H1 (cell line): ENCODE measurements around the gene MYBL2. TPM values are rescaled to one million over a fixed set of nuclear protein-coding genes. Genes with fewer than 3 reads are reported as not detected.

Source experiments
- CTCF ChIA-PET: fragments of 300-600 bp; sonication (Branson Sonifier 250); formaldehyde crosslinking; loops from one replicate; lab custom pipeline; 2021; ENCODE audit not compliant: partially characterized antibody; lab: Charles Lee
- POLR2A ChIA-PET: fragments of 300-600 bp; sonication (Branson Sonifier 250); formaldehyde crosslinking; loops from one replicate; lab custom pipeline; 2021; ENCODE audit warnings: inconsistent platforms; ENCODE audit not compliant: partially characterized antibody; lab: Charles Lee
- DNase-seq, 2 experiments: peaks; one replicate each; pipeline versions ENCODE4 v3.0.0 to v3.0.0-alpha.2; 2010 to 2022; ENCODE audit warnings: low spot score in 2 of 2, low read depth in 1 of 2, mixed read lengths in 1 of 2
- FAIRE-seq: peaks from 2 replicates; lab custom pipeline; 2011; peaks lifted over from hg19 to GRCh38; lab: Jason Lieb, UNC
- H2AFZ ChIP-seq: 2 replicates; pipeline ENCODE4 v1.8.1; 2012; ENCODE audit warnings: low read length, inconsistent platforms
- H2AK5ac ChIP-seq: 2 replicates; pipeline ENCODE4 v1.6.1; 2013; ENCODE audit warnings: low read depth, low read length
- H2BK120ac ChIP-seq: replicated peaks from 2 replicates; pipeline ENCODE3; 2013; ENCODE audit warnings: low read depth, low read length, inconsistent platforms
- H2BK12ac ChIP-seq: 2 replicates; pipeline ENCODE4 v1.6.1; 2013; ENCODE audit warnings: low read depth, low read length
- H2BK15ac ChIP-seq: 2 replicates; pipeline ENCODE4 v1.6.1; 2013; ENCODE audit warnings: low read length
- H2BK20ac ChIP-seq: 2 replicates; pipeline ENCODE4 v1.6.1; 2013; ENCODE audit warnings: low read length
- H2BK5ac ChIP-seq: 2 replicates; pipeline ENCODE4 v1.6.1; 2013; ENCODE audit warnings: low read depth, low read length
- H3K14ac ChIP-seq: 2 replicates; pipeline ENCODE4 v1.6.1; 2013; ENCODE audit warnings: inconsistent platforms; ENCODE audit not compliant: insufficient read length
- H3K18ac ChIP-seq: 2 replicates; pipeline ENCODE4 v1.6.1; 2013; ENCODE audit warnings: low read length; ENCODE audit errors: extremely low read depth
- H3K23ac ChIP-seq: 2 replicates; pipeline ENCODE4 v1.6.1; 2013; ENCODE audit warnings: inconsistent platforms; ENCODE audit not compliant: insufficient read length
- H3K23me2 ChIP-seq: 2 replicates; pipeline ENCODE4 v1.6.1; 2013; ENCODE audit warnings: low read depth, low read length
- H3K27ac ChIP-seq: 2 replicates; pipeline ENCODE4 v1.6.1; 2011; ENCODE audit warnings: low read depth, low read length, inconsistent platforms
- H3K27me3 ChIP-seq, 4 experiments: replicated peaks in 1 of 4; 1 replicate in 1 of 4; 2 replicates in 3 of 4; pipeline versions ENCODE4 v1.6.1 to v1.8.1; 2011 to 2013; ENCODE audit warnings: low read length in 3 of 4, mild to moderate bottlenecking in 3 of 4, inconsistent platforms in 2 of 4, mixed read lengths in 2 of 4, moderate library complexity in 1 of 4; ENCODE audit not compliant: control insufficient read depth in 3 of 4, insufficient read depth in 3 of 4; ENCODE audit errors: extremely low read depth in 1 of 4
- H3K36me3 ChIP-seq, 4 experiments: 2 replicates each; pipeline versions ENCODE4 v1.6.1 to v1.8.1; 2011 to 2013; ENCODE audit warnings: mild to moderate bottlenecking in 4 of 4, low read length in 3 of 4, moderate library complexity in 2 of 4, control low read depth in 1 of 4, inconsistent platforms in 1 of 4; ENCODE audit not compliant: insufficient read depth in 4 of 4, control insufficient read depth in 2 of 4
- H3K4ac ChIP-seq: replicated peaks from 2 replicates; pipeline ENCODE3; 2013; ENCODE audit warnings: low read length, low read depth, mixed read lengths, inconsistent platforms; ENCODE audit not compliant: insufficient read length
- H3K4me1 ChIP-seq, 4 experiments: replicated peaks in 1 of 4; 1 replicate in 1 of 4; 2 replicates in 3 of 4; pipeline versions ENCODE4 v1.6.1 to v1.8.1; 2011 to 2013; ENCODE audit warnings: low read length in 3 of 4, inconsistent platforms in 2 of 4, mixed read lengths in 1 of 4; ENCODE audit not compliant: insufficient read depth in 4 of 4, control insufficient read depth in 3 of 4
- H3K4me2 ChIP-seq, 2 experiments: 2 replicates each; pipeline versions ENCODE4 v1.6.1 to v1.8.1; 2011 to 2013; ENCODE audit warnings: low read depth in 2 of 2, low read length in 2 of 2, control low read depth in 1 of 2, inconsistent platforms in 1 of 2, mild to moderate bottlenecking in 1 of 2; ENCODE audit not compliant: insufficient read depth in 1 of 2
- H3K4me3 ChIP-seq, 4 experiments: fragments of 200-600, 300-600 bp in 1 of 4; sonication (generic), shearing (Covaris generic), sonication (Bioruptor Twin) in 1 of 4; 2 replicates each; pipeline versions ENCODE4 v1.5.1 to v1.8.1; 2011 to 2016; ENCODE audit warnings: low read length in 4 of 4, low read depth in 3 of 4, control low read depth in 2 of 4, inconsistent platforms in 2 of 4, mild to moderate bottlenecking in 2 of 4, mixed read lengths in 1 of 4, moderate library complexity in 1 of 4; ENCODE audit not compliant: insufficient read depth in 2 of 4; ENCODE audit errors: extremely low read depth in 1 of 4
- H3K56ac ChIP-seq: replicated peaks from 2 replicates; pipeline ENCODE3; 2013; ENCODE audit warnings: low read depth, mild to moderate bottlenecking, mixed read lengths, low read length, inconsistent platforms; ENCODE audit not compliant: insufficient read length
- H3K79me1 ChIP-seq: 2 replicates; pipeline ENCODE4 v1.6.1; 2013; ENCODE audit warnings: low read depth, low read length, control low read depth
- H3K79me2 ChIP-seq, 2 experiments: 2 replicates each; pipeline versions ENCODE4 v1.6.1 to v1.8.1; 2012 to 2013; ENCODE audit warnings: low read length in 2 of 2, mild to moderate bottlenecking in 2 of 2, inconsistent platforms in 1 of 2; ENCODE audit not compliant: insufficient read depth in 2 of 2, control insufficient read depth in 1 of 2
- H3K9ac ChIP-seq, 4 experiments: replicated peaks in 1 of 4; 1 replicate in 1 of 4; 2 replicates in 3 of 4; pipeline versions ENCODE4 v1.6.1 to v1.8.1; 2011 to 2013; ENCODE audit warnings: low read depth in 3 of 4, low read length in 3 of 4, control low read depth in 2 of 4, mild to moderate bottlenecking in 2 of 4, moderate library complexity in 2 of 4, inconsistent platforms in 1 of 4; ENCODE audit errors: extremely low read depth in 1 of 4
- H3K9me3 ChIP-seq, 2 experiments: 2 replicates each; pipeline versions ENCODE4 v1.6.1 to v1.8.1; 2012 to 2013; ENCODE audit warnings: mild to moderate bottlenecking in 2 of 2, moderate library complexity in 2 of 2, control low read depth in 1 of 2, inconsistent platforms in 1 of 2, low read depth in 1 of 2, low read length in 1 of 2, mixed read lengths in 1 of 2; ENCODE audit not compliant: insufficient read depth in 2 of 2
- H4K20me1 ChIP-seq, 2 experiments: replicated peaks in 1 of 2; 2 replicates each; pipeline versions ENCODE3 to v1.8.1; 2011 to 2013; ENCODE audit warnings: inconsistent platforms in 2 of 2, low read length in 2 of 2, mild to moderate bottlenecking in 1 of 2; ENCODE audit not compliant: insufficient read depth in 2 of 2, control insufficient read depth in 1 of 2
- H4K5ac ChIP-seq: 2 replicates; pipeline ENCODE4 v1.6.1; 2013; ENCODE audit warnings: low read length, low read depth, mixed read lengths, inconsistent platforms; ENCODE audit not compliant: insufficient read length
- H4K8ac ChIP-seq: 2 replicates; pipeline ENCODE4 v1.8.0; 2013; ENCODE audit warnings: mild to moderate bottlenecking, moderate library complexity, low read length, inconsistent platforms; ENCODE audit not compliant: insufficient read depth; ENCODE audit errors: extremely low read depth
- H4K91ac ChIP-seq: replicated peaks from 2 replicates; pipeline ENCODE3; 2013; ENCODE audit warnings: low read length, mixed read lengths, inconsistent platforms; ENCODE audit not compliant: insufficient read length
- BCL11A ChIP-seq, 2 experiments: IDR thresholded peaks; one replicate each; pipeline ENCODE4 v1.6.1; 2011; ENCODE audit warnings: low read depth in 2 of 2, low read length in 2 of 2, mild to moderate bottlenecking in 2 of 2
- RAD21 ChIP-seq, 2 experiments: IDR thresholded peaks in 1 of 2; conservative IDR thresholded peaks in 1 of 2; 2 replicates each; pipeline ENCODE4 v1.6.1; 2011; ENCODE audit warnings: low read depth in 2 of 2, low read length in 2 of 2, improper control_type of control experiment in 1 of 2, inconsistent platforms in 1 of 2, mild to moderate bottlenecking in 1 of 2, moderate library complexity in 1 of 2
- SIRT6 ChIP-seq: IDR thresholded peaks from one replicate; pipeline ENCODE4 v1.7.1; 2012; ENCODE audit warnings: low read length, inconsistent platforms
- WGBS, 2 experiments: shearing (Covaris generic) in 1 of 2; methylation state at CpG; one replicate each; pipeline versions ENCODE4 v1.1.6 to v1.1.7; 2013 to 2015; ENCODE audit warnings: low lambda C conversion rate in 2 of 2, mixed read lengths in 2 of 2, inconsistent platforms in 1 of 2, low coverage in 1 of 2, missing lambda C conversion rate in 1 of 2; ENCODE audit not compliant: insufficient replicate concordance in 2 of 2, insufficient coverage in 1 of 2, insufficient read length in 1 of 2; ENCODE audit errors: extremely low coverage in 1 of 2, missing lambda C conversion rate in 1 of 2; 5-methylcytosine and 5-hydroxymethylcytosine counted together
- polyA plus RNA-seq, 7 experiments: library from polyadenylated mRNA; depleted of rRNA in 3 of 7; stranded (reverse) in 5 of 7; unstranded in 2 of 7; fragments of >200 nt in 5 of 7; fragments of 200-250 nt in 2 of 7; gene quantifications; 1 replicate in 5 of 7; 2 replicates in 1 of 7; 4 replicates in 1 of 7; pipeline versions ENCODE4 v1.2.1 to v1.2.3, GENCODE V29; 2011 to 2013; ENCODE audit warnings: missing spikeins in 2 of 7, mixed read lengths in 2 of 7
- total RNA-seq: library from RNA; stranded (reverse); fragmentation: NEBNext Ultra II Directional; extraction: Animal tissue kit (Norgen Biotek cat#: 25700); gene quantifications from 2 replicates; pipeline ENCODE4 v1.2.1, GENCODE V29; 2021
- TF ChIP-seq, protein P1 (sequence below), 3 experiments: IDR thresholded peaks; 1 replicate in 2 of 3; 2 replicates in 1 of 3; pipeline versions ENCODE4 v1.5.1 to v1.6.1; 2011; ENCODE audit warnings: low read length in 3 of 3, mild to moderate bottlenecking in 3 of 3, inconsistent platforms in 2 of 3, low read depth in 1 of 3, moderate library complexity in 1 of 3; ENCODE audit not compliant: insufficient read depth in 1 of 3; ENCODE audit errors: control extremely low read depth in 1 of 3

MYBL2 gene
- total and polyA plus RNA-seq, 2 of the 8 experiments (the other 6 are each of a cell fraction or from before 2014, with no cell fraction given): 75.3 to 207 TPM

DNA sequence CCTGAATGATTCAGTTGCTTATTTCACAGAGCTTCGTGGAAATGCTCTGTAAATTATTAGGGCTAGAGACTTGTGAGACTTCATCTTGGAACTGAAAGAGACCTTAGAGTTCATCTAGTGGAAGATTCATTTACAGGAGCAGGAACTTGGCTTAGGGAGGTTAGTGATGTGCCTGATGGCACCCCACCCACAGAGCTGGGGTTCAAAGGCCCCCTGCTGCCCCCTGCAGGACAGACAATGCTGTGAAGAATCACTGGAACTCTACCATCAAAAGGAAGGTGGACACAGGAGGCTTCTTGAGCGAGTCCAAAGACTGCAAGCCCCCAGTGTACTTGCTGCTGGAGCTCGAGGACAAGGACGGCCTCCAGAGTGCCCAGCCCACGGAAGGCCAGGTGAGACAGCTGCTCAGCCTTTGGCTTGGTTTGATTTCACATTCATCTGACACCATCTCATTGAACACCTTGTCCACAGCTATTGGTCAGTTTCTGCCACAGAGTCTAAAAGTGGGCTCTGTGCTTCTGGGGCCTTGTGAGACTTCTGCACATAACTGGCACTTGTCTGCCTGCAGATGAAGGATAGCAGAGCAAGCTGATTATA is 25.1 kb downstream of the MYBL2 start:
- H3K4me1 ChIP-seq: peaks cover 0 to 2% (median 0%) of the 10 kb centered on the region in 4 experiments; a peak in 1 of 7 replicates
- H2BK5ac ChIP-seq: no peak overlapping the region
- no peak overlapping the region for H3K4me3 ChIP-seq
- no peak overlapping the region for H3K27ac ChIP-seq
- no peak overlapping the region for H4K8ac ChIP-seq
- ChIA-PET CTCF (interaction anchor here (0.6 to 6.4 kb wide), 16 partner anchors 9 to 1336 kb away, joined by 3 to 49 read pairs (median 4); partner anchors contain the start of gene SGK2), POLR2A (interaction anchor here (0.6 to 3.0 kb wide), 6 partner anchors 21 to 235 kb away, joined by 3 to 10 read pairs (median 3); no protein-coding TSS in a partner anchor)
- H3K14ac ChIP-seq: no peak overlapping the region
- H3K23ac ChIP-seq: no peak overlapping the region
- no peak overlapping the region for H4K5ac ChIP-seq
- H3K23me2 ChIP-seq: no peaks in the 10 kb centered on the region
- H2BK15ac ChIP-seq: no peak overlapping the region
- H3K79me1 ChIP-seq: no peaks in the 10 kb centered on the region
- no peak for FAIRE-seq
- no peak overlapping the region for H2BK12ac ChIP-seq
- no peak overlapping the region for H2AK5ac ChIP-seq
- no peak overlapping the region for H3K9ac ChIP-seq
- peak; percentile 25 to 78 for DNase-seq
- H3K79me2 ChIP-seq: no peaks in the 10 kb centered on the region
- TF ChIP-seq BCL11A (IDR thresholded peaks at IDR 0.05; ENCODE audit: low read depth in 2 of 2, low read length in 2 of 2) (no peak), SIRT6 (no peak), RAD21 (IDR thresholded peaks at IDR 0.05 in 1 of 2, conservative IDR thresholded peaks at IDR 0.05 in 1 of 2; ENCODE audit: low read depth in 2 of 2, low read length in 2 of 2) (peak; percentile 63 to 74)
- TF ChIP-seq, protein P1, sequence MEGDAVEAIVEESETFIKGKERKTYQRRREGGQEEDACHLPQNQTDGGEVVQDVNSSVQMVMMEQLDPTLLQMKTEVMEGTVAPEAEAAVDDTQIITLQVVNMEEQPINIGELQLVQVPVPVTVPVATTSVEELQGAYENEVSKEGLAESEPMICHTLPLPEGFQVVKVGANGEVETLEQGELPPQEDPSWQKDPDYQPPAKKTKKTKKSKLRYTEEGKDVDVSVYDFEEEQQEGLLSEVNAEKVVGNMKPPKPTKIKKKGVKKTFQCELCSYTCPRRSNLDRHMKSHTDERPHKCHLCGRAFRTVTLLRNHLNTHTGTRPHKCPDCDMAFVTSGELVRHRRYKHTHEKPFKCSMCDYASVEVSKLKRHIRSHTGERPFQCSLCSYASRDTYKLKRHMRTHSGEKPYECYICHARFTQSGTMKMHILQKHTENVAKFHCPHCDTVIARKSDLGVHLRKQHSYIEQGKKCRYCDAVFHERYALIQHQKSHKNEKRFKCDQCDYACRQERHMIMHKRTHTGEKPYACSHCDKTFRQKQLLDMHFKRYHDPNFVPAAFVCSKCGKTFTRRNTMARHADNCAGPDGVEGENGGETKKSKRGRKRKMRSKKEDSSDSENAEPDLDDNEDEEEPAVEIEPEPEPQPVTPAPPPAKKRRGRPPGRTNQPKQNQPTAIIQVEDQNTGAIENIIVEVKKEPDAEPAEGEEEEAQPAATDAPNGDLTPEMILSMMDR (IDR thresholded peaks at IDR 0.05; ENCODE audit: control extremely low read depth in 1 of 3, insufficient read depth in 1 of 3, low read depth in 1 of 3, low read length in 3 of 3): peak; percentile 59 to 61 (median 61)
- H3K18ac ChIP-seq: no peak overlapping the region
- H3K4ac ChIP-seq: no peak overlapping the region
- H3K9me3 ChIP-seq: no peaks in the 10 kb centered on the region
- peaks cover 3 to 4% of the 10 kb centered on the region in 2 experiments for H4K20me1 ChIP-seq
- peaks cover 3 to 49% (median 27%) of the 10 kb centered on the region in 4 experiments; a peak in 7 of 8 replicates for H3K36me3 ChIP-seq
- no peak overlapping the region for H3K56ac ChIP-seq
- H4K91ac ChIP-seq: no peak overlapping the region
- H2BK20ac ChIP-seq: no peak overlapping the region
- H3K4me2 ChIP-seq: no peak overlapping the region
- no peaks in the 10 kb centered on the region for H3K27me3 ChIP-seq
- H2BK120ac ChIP-seq: no peak overlapping the region
- WGBS, 2 experiments: 89% methylated on average over 5 of the region's 5 CpGs; no CpG with 5 or more reads in 1 of the 2 experiments
- no peak overlapping the region for H2AFZ ChIP-seq
